HPDE6-E6E7 (cell line): ENCODE results near the gene TENT5C.
A peak's percentile ranks its signal among the peaks of the same experiment; 100 is the strongest.
"Not testable (repeated sequence)": the region's sequence is repeated elsewhere in the genome, so short reads cannot be mapped to it uniquely, and the experiment has no call there.

Experiments
- DNase-seq: peaks from one replicate; pipeline ENCODE4 v3.0.0; 2011; ENCODE audit warnings: missing footprints; ENCODE audit errors: extremely low spot score

Gene TENT5C

DNA sequence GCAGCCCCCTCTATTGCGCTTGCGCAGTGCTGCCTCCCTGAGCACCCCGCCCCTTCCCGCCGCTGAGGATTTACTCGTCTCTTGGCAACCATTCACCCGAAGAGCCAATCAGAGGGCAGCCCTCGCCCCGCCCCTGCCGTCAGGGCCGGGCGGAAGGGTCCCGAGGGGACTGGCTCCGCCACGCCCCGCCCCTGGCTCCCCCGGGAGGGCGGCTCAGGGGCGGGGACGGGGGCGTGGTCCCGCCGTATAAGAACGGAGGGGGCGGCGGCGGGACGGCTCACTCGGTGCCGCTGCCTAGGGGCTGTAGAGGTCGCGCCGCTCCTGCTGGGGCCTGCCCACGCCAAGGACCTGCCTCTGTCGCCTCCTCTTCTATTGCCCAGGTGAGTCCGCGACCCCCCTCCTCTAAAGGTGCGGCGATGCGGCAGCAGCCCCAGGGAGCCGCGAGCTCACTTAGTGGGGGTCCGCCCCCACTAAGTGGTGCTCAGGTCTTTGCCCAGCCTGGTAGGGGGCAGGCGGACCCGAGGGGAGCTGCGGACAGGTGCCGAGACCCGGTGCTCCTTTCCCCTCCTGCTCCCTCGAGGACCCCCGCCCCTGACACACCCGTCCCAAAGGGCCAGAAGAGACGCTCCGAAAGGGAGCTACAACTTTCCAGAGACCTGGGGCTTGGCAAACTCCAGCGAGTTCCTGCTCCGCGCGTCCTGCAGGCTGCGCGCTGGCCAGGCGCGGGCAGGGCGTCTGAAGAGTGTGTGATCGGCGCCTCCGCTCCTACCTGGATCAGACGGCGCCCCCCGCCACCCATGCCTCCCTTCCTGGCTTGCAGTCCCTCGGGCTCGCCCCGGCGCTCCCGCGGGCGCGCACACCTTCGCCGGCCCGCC is at the start of gene TENT5C:
Gene TENT5C (plus strand): TSS at position 275 of the 875 bp plus-strand sequence. CDS start 16,821 bp downstream, outside the sequence.
- peak; percentile 98 for DNase-seq

DNA sequence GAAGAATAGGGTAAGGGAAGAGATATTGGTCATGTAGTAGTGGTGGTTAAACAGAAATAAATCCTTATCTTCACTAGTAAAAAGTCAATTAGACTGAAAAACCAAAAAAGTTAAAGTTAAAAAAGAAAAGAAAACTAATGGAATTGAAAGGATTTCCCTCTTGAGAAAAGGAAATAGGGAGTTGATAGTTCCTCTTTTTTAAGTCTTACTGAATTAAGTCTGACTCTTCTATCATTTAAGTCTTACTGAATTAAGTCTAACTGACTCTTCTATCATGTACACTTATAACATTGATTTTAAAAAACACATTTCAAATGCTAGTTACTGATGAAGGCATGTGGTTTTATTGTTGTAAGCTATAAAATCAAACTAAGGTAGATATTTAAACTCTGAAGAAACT is 49.5 kb upstream of the TENT5C start:
- no peak for DNase-seq

DNA sequence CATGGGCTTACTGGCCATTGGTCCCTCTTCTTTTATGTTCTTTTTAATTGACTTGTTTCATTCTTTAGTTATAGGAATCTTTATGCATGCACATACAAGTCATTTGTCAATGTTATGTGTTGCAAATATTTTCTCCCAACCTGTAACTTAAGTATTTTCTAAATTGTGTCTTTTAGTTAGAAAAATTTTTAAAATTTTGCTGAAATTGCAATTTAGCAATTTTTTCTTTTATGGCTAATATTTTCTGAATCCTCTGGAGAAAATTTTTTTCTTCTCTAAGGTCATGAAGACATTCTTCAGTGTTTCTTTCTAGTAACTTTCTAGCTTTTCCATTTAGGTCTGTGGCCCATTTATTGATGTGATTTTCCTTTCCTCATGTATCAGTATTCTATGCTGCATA is 48.9 kb upstream of the TENT5C start:
- no peak for DNase-seq

DNA sequence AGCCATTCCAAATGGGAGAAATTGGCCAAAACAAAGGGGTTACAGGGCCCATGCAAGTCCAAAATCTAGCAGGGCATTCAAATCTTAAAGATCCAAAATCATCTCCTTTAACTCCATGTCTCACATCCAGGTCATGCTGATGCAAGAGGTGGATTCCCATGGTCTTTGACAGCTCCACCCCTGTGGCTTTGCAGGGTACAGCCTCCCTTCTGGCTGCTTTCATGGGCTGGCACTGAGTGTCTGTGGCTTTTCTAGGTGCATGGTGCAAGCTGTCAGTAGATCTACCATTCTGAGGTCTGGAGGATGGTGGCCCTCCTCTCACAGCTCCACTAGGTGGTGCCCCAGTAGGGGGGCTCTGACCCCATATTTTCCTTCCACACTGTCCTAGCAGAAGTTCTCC is 47.4 kb upstream of the TENT5C start:
- not testable (repeated sequence) for DNase-seq

- no peak for DNase-seq
Measured at GRCh38 chr1:117559139-117559538, 46.7 kb upstream of the TENT5C start.

- no peak for DNase-seq
Measured at GRCh38 chr1:117559985-117560384, 45.9 kb upstream of the TENT5C start.

DNA sequence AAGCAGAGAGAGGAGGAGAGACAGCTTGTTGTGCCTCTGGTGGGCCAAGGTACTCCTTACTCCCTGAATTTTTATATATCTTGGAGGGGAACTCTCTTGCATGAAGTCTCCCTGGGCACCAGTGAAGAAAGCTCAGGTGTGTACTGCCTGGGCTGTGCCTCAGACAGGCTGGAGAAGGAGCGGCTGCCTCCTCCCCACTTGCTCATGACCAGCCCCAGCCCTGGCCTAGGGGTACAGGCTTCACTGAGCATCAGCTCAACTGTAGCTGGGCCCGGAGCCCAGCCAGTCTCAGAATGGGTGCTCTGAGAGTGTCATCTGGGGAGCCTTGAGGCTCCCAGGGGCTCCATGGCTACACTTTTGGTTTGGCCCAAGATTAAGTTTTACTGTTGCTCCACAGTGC is 44.8 kb upstream of the TENT5C start:
- DNase-seq: no peak

DNA sequence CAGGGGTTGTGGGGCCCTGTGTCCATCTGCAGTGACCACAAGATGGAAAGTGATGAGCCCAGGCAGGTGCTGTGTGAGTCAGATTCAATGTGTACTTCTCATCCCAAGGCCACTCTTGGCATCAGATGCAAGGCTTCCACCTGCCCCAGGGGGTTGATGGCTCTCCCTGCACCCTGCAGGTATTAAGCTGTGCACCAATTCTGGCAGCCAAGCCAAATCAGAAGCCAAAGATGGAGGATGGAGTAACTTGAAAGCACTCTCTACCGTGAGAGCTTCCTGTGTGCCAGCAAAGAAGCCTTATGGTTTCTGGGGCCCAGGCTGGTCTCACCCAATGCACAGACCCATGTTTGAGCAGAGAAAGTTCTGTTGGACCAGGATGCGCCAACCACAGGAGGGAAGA is 44.3 kb upstream of the TENT5C start:
- DNase-seq: no peak

GRCh38 chr1:117562581-117563491 is 43.0 kb upstream of the TENT5C start:
- no peak for DNase-seq

GRCh38 chr1:117563492-117563875 is 42.4 kb upstream of the TENT5C start:
- DNase-seq: no peak

DNA sequence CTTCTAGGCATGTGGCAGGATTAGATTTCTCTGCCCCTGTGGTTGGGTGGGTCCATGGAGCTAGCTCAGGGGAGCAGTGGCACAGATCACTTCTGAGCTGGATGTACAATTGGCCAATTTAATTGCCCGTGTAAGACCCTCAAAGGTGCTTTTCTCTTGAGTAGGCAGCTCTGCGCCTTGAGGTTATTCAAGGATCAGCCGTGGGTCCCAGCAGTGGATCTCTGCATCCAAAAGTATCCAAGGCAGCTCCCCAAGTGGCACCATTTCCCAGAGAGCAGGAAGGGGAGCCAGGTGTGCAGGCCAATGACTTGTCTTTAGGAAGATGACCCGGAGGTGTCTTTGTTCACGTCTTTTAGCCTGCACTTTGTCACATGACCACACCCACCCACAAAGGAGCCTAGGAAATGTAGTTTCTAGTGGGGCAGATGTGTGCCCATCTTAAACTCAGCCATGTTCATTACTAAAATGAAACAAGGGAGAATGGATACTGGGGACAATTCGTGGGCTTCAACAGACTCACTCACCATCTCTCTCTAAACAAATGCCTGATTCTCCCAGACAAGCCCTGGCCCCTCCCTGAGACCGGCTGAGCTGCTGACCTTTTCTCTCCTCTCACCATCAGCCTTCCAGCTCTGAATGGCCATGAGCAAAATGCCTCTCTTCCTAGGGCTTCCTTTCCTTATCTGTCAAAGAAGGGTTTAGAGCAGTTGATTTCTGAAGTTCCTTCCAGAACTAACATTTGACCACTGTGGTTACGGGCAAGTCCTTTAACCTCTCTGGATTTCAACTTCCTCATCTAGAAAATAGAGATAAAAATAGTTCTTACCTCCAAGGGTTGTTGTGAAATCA is 41.4 kb upstream of the TENT5C start:
- DNase-seq: no peak

GRCh38 chr1:117565076-117565556 is 40.7 kb upstream of the TENT5C start:
- DNase-seq: no peak

DNA sequence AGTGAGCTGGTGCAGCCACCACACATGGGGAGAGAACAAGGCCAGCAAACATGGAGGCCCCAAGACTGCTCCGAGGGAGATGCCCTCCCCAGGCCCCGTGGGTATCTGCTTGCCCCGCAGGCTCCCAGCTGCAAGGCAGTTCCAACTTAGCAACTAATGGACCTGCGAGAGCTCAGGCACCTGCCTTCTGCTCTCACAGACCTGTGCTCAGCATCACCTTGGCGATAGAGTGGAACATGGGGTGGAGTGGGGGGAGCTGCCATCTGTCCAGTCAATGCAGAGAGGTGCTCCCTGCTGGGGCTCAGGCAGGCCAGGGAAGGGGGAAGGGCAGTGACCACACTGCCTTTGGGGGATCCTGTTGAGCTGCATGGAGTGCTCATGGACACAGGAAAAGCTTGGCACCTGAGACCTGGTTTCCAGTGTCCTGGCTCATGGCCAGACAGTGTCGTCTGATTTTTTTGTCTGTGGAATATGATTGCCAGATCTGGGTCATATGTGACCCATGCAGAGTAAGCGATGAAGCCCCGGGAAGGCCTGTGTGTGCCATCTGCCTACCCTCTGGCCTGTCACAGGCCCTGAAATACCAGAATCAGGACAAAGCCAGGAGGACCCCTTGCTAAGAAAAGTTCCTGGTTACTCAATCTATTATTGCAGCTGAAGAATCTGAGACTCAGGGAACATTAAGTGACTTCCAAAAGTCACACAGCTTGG is 39.9 kb upstream of the TENT5C start:
- no peak for DNase-seq

GRCh38 chr1:117566556-117566955 is 39.3 kb upstream of the TENT5C start:
- no peak for DNase-seq

DNA sequence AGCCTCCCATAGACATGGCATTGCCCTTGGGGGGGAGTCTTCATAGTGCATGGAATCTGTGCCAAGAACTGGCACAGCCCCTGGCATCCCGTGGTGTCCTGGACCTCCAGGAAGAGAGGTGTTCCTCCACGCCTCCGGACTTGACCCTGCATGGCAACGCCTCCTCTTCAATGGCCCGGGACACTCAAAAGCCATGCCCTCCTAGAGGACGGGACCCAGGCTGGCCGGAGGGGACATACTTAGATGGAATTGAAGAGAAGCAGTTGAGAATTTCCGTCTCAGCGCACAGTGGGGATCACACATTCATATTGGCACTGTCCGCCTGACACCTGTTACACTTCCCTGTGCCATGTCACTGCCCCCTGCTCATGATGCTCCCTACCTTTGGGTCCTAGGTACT is 38.4 kb upstream of the TENT5C start:
- DNase-seq: no peak

DNA sequence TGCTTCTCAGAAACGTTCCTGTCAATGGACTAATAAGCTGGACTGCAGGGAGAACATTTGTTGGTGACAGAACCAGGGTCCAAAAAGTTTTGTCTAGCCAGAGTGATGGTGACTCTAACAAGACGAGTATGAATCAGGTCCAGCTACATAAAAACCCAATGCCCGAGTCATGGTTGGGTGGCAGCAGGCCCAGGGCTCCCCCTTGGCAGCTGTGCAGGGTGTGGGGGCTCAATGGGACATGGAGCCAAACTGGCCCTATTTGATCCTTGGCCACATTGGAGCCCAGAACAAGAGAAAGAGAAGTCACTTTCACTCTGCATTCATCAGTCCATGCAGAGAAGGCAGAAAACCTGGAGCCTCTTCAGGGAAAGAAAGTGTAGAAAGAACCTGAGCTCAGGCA is 37.9 kb upstream of the TENT5C start:
- no peak for DNase-seq

- no peak for DNase-seq
Measured at GRCh38 chr1:117568999-117569398, 36.8 kb upstream of the TENT5C start.

- DNase-seq: no peak
Measured at GRCh38 chr1:117569856-117570255, 36.0 kb upstream of the TENT5C start.

DNA sequence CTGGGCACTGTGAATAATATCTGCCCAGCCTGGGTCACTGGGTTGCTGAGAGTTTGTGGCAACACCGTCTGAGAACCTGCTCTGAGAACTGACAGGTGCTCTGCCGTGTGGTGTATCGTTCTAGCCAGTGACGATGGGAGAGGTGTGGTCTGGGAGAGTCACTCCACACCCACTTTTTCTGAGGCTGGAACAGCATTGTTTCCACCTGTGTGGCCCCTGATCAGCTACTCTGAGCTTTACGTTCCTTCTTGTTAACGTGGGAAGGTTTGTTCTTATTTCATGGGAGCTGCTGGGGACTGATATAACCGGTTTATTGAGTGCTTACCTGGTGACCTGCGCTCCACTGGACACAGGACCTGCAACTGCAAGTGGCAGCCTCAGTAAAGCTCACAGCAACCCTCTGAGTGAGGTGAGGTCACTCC is 34.8 kb upstream of the TENT5C start:
- peak; percentile 46 for DNase-seq

DNA sequence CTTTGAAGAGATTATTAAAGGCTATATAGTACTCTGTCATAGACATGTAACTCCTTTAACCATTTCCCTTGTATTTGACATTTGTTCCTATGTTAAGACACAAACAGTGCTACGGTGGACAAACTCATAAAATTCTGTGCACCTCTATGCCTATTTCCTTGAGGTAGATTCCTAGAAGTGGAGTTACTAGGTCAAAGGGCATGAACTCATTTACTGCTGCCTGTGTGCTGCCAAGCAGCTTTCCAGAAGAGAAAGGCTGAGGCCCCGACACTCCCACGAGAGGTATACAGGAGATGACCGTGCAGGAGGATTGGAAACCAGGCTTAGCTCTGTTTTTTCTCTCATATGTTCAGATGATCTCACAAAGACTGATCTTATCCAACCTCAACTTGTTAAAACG is 34.4 kb upstream of the TENT5C start:
- DNase-seq: no peak

GRCh38 chr1:117572546-117572945 is 33.3 kb upstream of the TENT5C start:
- DNase-seq: no peak
